H1 (cell line): ENCODE measurements around the gene PIAS1. TPM values are rescaled to one million over a fixed set of nuclear protein-coding genes. Genes with fewer than 3 reads are reported as not detected.
A peak's percentile ranks its signal among the peaks of the same experiment; 100 is the strongest.

Experiments
- ASH2L ChIP-seq: fragments of 200-600, 300-600 bp; sonication (generic); IDR thresholded peaks from one replicate; pipeline ENCODE4 v1.7.1; 2017; ENCODE audit warnings: low read length
- BRCA1 ChIP-seq: IDR thresholded peaks from 2 replicates; pipeline ENCODE4 v1.6.1; 2012; ENCODE audit warnings: low read depth, low read length, improper control_type of control experiment
- CBX5 ChIP-seq: fragments of 300-800, 300-1000 bp; sonication (generic); IDR thresholded peaks from 2 replicates; pipeline ENCODE4 v1.7.1; 2016; ENCODE audit warnings: antibody characterized with exemption, low read length, low read depth
- CTBP2 ChIP-seq: IDR thresholded peaks from 2 replicates; pipeline ENCODE4 v1.7.0; 2011; ENCODE audit warnings: borderline replicate concordance, mild to moderate bottlenecking, moderate library complexity, mixed read lengths, low read length; ENCODE audit not compliant: insufficient read depth, insufficient read length
- CTCF ChIP-seq, 3 experiments: IDR thresholded peaks; 1 replicate in 2 of 3; 2 replicates in 1 of 3; pipeline versions ENCODE4 v1.5.1 to v1.6.1; 2011; ENCODE audit warnings: low read length in 3 of 3, mild to moderate bottlenecking in 3 of 3, inconsistent platforms in 2 of 3, low read depth in 1 of 3, moderate library complexity in 1 of 3; ENCODE audit not compliant: insufficient read depth in 1 of 3; ENCODE audit errors: control extremely low read depth in 1 of 3
- EP300 ChIP-seq, 2 experiments: IDR thresholded peaks; 1 replicate in 1 of 2; 2 replicates in 1 of 2; pipeline ENCODE4 v1.6.1; 2011 to 2012; ENCODE audit warnings: low read depth in 2 of 2, low read length in 2 of 2, mild to moderate bottlenecking in 2 of 2, borderline replicate concordance in 1 of 2, inconsistent platforms in 1 of 2, moderate library complexity in 1 of 2
- FOSL1 ChIP-seq: IDR thresholded peaks from 2 replicates; pipeline ENCODE4 v1.6.1; 2011; ENCODE audit warnings: mild to moderate bottlenecking, low read depth, low read length, moderate library complexity; ENCODE audit not compliant: insufficient read depth
- MAFK ChIP-seq: IDR thresholded peaks from 2 replicates; pipeline ENCODE4 v1.6.1; 2012; ENCODE audit warnings: low read depth, mild to moderate bottlenecking, improper control_type of control experiment, low read length
- MAX ChIP-seq: IDR thresholded peaks from 2 replicates; pipeline ENCODE4 v1.6.1; 2012; ENCODE audit warnings: inconsistent platforms
- PHF8 ChIP-seq: fragments of 200-600 bp; sonication (generic); conservative IDR thresholded peaks from 2 replicates; pipeline ENCODE4 v1.7.1; 2012; ENCODE audit warnings: low read depth, mild to moderate bottlenecking, inconsistent platforms, low read length, moderate library complexity
- POLR2AphosphoS5 ChIP-seq: IDR thresholded peaks from 2 replicates; pipeline ENCODE4 v1.6.1; 2011; ENCODE audit warnings: low read depth, low read length
- RAD21 ChIP-seq, 2 experiments: IDR thresholded peaks in 1 of 2; conservative IDR thresholded peaks in 1 of 2; 2 replicates each; pipeline ENCODE4 v1.6.1; 2011; ENCODE audit warnings: low read depth in 2 of 2, low read length in 2 of 2, improper control_type of control experiment in 1 of 2, inconsistent platforms in 1 of 2, mild to moderate bottlenecking in 1 of 2, moderate library complexity in 1 of 2
- RNF2 ChIP-seq: fragments of 200-900, 300-1000 bp; sonication (generic); IDR thresholded peaks from 2 replicates; pipeline ENCODE4 v1.7.1; 2016; ENCODE audit warnings: borderline replicate concordance, low read depth, mild to moderate bottlenecking, antibody characterized with exemption, low read length; ENCODE audit not compliant: poor library complexity, severe bottlenecking; ENCODE audit errors: missing control alignments
- RXRA ChIP-seq: IDR thresholded peaks from 2 replicates; pipeline ENCODE4 v1.6.1; 2011; ENCODE audit warnings: low read depth, mild to moderate bottlenecking, low read length, moderate library complexity; ENCODE audit not compliant: insufficient read depth
- SAP30 ChIP-seq: fragments of 300-600 bp; sonication (generic); IDR thresholded peaks from 2 replicates; pipeline ENCODE4 v1.7.1; 2012; ENCODE audit warnings: low read length, moderate library complexity, mild to moderate bottlenecking, inconsistent platforms; ENCODE audit not compliant: insufficient read depth, insufficient replicate concordance
- SIN3A ChIP-seq, 2 experiments: IDR thresholded peaks in 1 of 2; conservative IDR thresholded peaks in 1 of 2; 2 replicates each; pipeline ENCODE4 v1.6.1; 2011 to 2012; ENCODE audit warnings: low read length in 2 of 2, improper control_type of control experiment in 1 of 2, low read depth in 1 of 2, mild to moderate bottlenecking in 1 of 2
- SIRT6 ChIP-seq: IDR thresholded peaks from one replicate; pipeline ENCODE4 v1.7.1; 2012; ENCODE audit warnings: low read length, inconsistent platforms
- SP2 ChIP-seq: IDR thresholded peaks from 2 replicates; pipeline ENCODE4 v1.6.1; 2012; ENCODE audit warnings: mild to moderate bottlenecking, low read length, inconsistent platforms
- TAF7 ChIP-seq: optimal IDR thresholded peaks from 2 replicates; pipeline ENCODE3; 2011; ENCODE audit warnings: low read depth, mild to moderate bottlenecking, inconsistent platforms, low read length, moderate library complexity, borderline replicate concordance
- polyA plus RNA-seq, 7 experiments: library from polyadenylated mRNA; depleted of rRNA in 3 of 7; stranded (reverse) in 5 of 7; unstranded in 2 of 7; fragments of >200 nt in 5 of 7; fragments of 200-250 nt in 2 of 7; gene quantifications; 1 replicate in 5 of 7; 2 replicates in 1 of 7; 4 replicates in 1 of 7; pipeline versions ENCODE4 v1.2.1 to v1.2.3, GENCODE V29; 2011 to 2013; ENCODE audit warnings: missing spikeins in 2 of 7, mixed read lengths in 2 of 7
- total RNA-seq: library from RNA; stranded (reverse); fragmentation: NEBNext Ultra II Directional; extraction: Animal tissue kit (Norgen Biotek cat#: 25700); gene quantifications from 2 replicates; pipeline ENCODE4 v1.2.1, GENCODE V29; 2021

The PIAS1 gene
- total and polyA plus RNA-seq, 2 of the 8 experiments (the other 6 are each of a cell fraction or from before 2014, with no cell fraction given), result 30.8 to 34.5 TPM

DNA sequence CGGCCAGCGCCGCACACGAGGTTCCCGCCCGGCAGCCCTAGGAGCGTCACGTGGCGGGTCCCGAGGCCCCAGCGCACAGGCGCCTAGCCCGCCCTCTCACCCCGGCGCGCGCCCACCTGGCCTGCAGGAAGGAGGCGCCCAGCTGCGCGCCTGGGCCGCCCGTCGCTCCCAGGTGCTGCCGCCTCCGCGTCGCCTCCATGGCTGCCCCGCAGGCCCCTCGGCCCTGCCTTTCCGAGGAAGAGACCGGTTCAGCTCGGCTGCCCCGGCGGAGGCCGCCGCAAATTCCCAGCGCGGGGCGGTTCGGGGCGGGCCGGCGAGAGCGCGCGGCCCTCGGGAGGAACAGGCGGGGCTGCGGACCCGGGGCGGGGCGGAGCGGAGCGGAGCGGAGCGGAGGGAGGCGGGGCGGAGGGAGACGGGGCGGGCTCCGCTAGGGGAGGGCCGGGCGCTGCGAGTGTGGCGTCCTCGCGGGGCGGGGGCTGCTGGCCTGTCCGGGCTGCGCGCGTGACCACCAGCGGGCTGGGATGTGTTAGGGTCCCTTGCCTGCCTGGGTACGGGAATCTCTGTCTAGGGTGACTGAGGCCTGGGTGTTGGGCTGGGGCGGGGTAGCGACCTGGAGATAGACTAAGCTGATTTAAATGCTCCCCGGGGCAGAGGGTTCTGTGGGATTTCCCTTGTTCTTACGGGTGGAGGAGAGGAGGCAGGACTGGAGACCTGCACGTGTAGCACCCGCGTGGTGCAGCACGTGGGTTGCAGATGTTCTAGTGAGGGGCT lies 175.5 kb downstream of the PIAS1 start, which contains the start of gene CLN6 (continued):
- TF ChIP-seq CTCF (IDR thresholded peaks at IDR 0.05; ENCODE audit: control extremely low read depth in 1 of 3, insufficient read depth in 1 of 3, low read depth in 1 of 3, low read length in 3 of 3) (no peak), TAF7 (peak; percentile 69), MAFK (no peak), BRCA1 (no peak), POLR2AphosphoS5 (0 out of 2 replicates have a peak, but pooled peaks have one; percentile 68), MAX (peak; percentile 97), SIRT6 (no peak), RNF2 (no peak), RAD21 (IDR thresholded peaks at IDR 0.05 in 1 of 2, conservative IDR thresholded peaks at IDR 0.05 in 1 of 2; ENCODE audit: low read depth in 2 of 2, low read length in 2 of 2) (no peak), SAP30 (no peak), SP2 (no peak), EP300 (IDR thresholded peaks at IDR 0.05; ENCODE audit: borderline replicate concordance in 1 of 2, low read depth in 2 of 2, low read length in 2 of 2) (no peak; a peak in 1 of 3 replicates), CBX5 (no peak), RXRA (no peak), PHF8 (peak; percentile 95), ASH2L (peak; percentile 84), SIN3A (conservative IDR thresholded peaks at IDR 0.05 in 1 of 2, IDR thresholded peaks at IDR 0.05 in 1 of 2; ENCODE audit: low read depth in 1 of 2, low read length in 2 of 2) (peak in 1 of 2 experiments; percentile 48; a peak in 2 of 4 replicates), FOSL1 (no peak), CTBP2 (no peak)
